HS-27A (cell line): ENCODE results near the gene NCSTN.
"Not testable (repeated sequence)": the region's sequence is repeated elsewhere in the genome, so short reads cannot be mapped to it uniquely, and the experiment has no call there.

Source experiments
- DNase-seq: peaks from one replicate; pipeline ENCODE4 v3.0.0-alpha.2; 2012; ENCODE audit warnings: low read depth, missing footprints

The NCSTN gene

GRCh38 chr1:160371756-160372155 is 28.6 kb downstream of the NCSTN start:
- no peak for DNase-seq

DNA sequence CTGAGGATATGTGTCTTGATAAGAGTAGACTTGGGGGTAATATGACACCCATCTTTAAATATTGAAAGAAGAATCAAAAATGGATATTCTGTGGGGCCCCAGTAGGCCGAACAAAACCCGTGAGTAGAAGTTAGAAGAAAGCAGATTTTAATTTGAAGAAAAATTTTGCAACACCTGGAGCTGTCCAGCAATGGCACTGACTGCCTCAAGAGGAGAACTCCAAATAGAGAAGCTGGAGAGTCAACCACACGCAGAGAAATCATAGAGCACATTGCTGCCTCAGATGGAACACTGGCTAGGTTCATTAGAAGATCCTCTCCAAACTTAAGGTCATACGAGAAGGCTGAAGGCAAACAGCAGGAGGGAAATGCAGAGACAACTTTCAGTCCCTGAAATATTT is 30.5 kb downstream of the NCSTN start:
- no peak for DNase-seq

GRCh38 chr1:160374306-160375110 is 31.3 kb downstream of the NCSTN start:
- DNase-seq, result no peak

- no peak for DNase-seq
Observed at GRCh38 chr1:160375788-160376524, 32.8 kb downstream of the NCSTN start.

- DNase-seq, result peak; percentile 15
Observed at GRCh38 chr1:160376525-160377131, 33.4 kb downstream of the NCSTN start.

GRCh38 chr1:160377585-160378206 is 34.5 kb downstream of the NCSTN start:
- DNase-seq, result no peak

GRCh38 chr1:160384812-160385211 is 41.6 kb downstream of the NCSTN start:
- DNase-seq, result not testable (repeated sequence)

DNA sequence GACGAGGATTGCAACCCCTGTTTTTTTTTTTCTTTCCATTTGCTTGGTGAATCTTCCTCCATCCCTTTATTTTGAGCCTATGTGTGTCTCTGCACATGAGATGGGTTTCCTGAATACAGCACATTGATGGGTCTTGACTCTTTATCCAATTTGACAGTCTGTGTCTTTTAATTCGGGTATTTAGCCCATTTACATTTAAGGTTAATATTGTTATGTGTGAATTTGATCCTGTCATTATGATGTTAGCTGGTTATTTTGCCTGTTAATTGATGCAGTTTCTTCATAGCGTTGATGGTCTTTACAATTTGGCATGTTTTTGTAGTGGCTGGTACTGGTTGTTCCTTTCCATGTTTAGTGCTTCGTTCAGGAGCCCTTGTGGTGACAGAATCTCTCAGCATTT is 45.2 kb downstream of the NCSTN start:
- not testable (repeated sequence) for DNase-seq

GRCh38 chr1:160394673-160395072 is 51.5 kb downstream of the NCSTN start:
- no peak for DNase-seq

- DNase-seq, result no peak
Observed at GRCh38 chr1:160397651-160398050, 54.5 kb downstream of the NCSTN start.

GRCh38 chr1:160398823-160399222 is 55.6 kb downstream of the NCSTN start:
- no peak for DNase-seq

DNA sequence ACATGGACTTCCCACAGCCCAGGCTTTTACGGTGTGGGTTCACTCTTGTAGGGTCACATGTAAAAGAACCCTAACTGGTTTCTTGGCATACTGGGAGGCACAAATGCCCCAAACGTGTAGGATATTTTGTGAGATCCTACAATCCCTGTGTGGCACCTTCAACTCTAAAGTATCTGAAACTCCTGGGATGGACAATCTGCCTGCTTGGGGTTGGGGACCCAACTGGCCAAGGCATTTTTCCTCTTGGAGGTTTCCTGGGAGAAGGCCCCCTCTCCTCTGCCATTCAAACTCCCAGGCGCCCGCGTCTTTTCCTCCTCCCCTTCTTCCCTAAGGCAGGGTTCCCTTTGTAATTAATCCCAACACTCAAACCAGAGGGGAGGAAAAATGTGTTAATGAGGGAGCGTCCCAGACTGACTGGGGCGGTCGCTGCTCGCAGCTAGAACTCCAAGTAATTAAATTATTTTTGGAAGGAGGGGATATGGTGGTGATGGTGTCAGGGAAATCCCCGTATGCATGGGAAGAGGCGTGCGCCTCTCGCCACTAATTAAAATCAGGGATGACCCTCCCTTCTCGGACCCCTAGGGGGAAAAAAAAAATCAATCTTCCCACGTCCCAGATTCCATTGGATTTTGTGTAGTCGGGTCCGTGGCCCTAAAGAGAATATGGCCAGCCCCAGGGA is 56.5 kb downstream of the NCSTN start:
- no peak for DNase-seq

GRCh38 chr1:160400223-160400645 is 57.1 kb downstream of the NCSTN start, which contains the start of gene VANGL2:
Gene VANGL2, plus strand, starts transcription at chr1:160400564. Its CDS starts 15,274 bp downstream, at chr1:160415838.
- DNase-seq, result no peak

DNA sequence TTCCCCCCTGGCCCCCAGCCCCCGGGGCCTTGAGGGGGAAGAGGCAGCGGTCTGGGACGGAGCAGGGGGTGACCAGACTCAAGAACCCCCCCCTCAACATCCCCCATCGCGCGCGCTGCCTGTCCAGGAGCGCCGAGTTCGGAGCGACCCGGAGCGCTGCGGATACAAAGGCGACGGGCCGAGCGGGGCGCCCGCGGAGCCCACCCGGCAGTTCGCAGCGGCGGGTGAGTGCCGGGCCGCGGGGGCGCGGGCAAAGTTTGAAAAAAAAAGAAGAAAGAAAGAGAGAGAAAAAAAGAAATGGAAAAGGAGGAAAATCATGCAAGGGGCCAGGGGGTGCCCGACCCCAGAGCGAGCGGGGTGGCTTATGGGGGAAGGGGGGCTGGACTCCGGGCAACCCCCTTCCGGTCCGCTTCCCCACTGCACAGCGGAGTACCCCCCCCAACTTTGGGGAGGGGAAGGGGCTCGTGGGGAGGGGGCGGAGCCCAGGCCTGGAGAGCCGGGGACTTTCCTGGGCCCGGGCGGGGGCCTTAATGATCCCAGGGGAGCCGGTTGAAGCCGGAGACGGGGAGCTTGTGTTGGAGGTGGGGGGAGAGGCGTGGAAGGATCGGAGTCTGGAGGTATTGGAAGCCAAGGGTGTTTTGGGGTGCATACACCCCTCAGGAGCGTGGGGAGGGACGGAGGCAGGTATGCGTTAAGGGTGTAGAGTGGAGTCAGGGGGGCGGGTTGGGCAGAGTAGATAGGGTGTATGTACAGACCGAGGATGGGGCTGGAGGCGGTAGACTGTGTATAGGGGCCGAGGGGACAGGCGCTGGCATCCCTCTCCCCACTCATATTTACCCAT is 57.7 kb downstream of the NCSTN start:
- DNase-seq, result no peak

GRCh38 chr1:160401487-160401805 is 58.3 kb downstream of the NCSTN start:
- no peak for DNase-seq

DNA sequence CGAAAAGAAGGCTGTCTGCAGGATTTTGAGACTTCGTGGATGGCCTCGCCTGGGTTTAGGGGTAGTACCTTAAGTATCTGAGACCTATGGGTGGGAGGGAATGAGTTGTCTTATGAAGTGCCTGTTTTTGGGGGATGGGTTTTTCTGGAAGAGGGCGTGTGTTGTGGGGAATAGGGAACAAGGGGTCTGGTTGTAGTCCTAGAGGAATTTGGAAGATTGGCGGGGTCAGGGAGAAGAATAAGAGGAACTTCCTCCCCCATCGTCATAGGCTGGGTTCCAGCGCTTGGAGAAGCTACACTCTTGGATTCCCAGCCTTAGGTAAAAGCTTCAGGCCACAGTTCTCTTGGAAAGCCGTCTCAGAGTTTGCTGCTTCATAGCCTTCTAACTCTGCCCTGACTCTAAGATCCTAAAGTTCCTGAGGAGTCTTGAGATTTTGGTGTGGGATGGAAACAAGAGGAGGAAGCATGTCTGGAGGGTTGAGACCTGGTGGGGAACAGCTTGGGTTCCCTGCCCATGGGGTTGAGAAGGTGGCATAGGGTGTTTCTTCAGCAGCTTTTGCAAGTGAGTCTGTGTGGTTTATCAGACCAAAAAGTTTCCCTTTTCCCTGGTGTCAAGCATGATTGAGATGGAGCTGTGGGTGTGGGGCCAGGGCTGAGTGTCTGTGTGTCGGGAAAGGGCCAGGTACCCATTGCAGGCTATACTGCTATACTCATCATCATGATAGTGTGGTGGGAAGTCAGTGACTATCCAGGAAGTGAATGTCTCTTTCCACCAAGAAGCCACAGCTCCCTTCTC is 59.0 kb downstream of the NCSTN start:
- no peak for DNase-seq

GRCh38 chr1:160403244-160403643 is 60.1 kb downstream of the NCSTN start:
- no peak for DNase-seq

DNA sequence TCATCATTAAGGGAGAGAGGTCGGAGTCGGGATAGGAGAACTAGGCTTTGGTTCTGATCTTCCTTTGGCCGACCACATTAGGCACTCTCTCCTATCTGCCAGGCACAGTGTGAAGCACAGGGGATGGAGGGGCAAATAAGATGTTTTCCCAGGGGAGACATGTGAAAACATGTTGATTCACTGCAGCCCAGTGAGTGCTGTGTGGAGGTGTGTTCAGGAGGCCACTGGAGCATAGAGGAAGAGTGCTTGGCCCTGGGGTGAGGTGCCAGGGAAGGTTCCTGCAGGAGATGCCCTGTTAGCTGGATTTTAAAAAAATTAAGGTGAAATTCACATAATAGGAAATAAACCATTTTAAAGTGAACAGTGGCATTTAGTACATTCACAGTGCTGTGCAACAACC is 60.9 kb downstream of the NCSTN start:
- no peak for DNase-seq

DNA sequence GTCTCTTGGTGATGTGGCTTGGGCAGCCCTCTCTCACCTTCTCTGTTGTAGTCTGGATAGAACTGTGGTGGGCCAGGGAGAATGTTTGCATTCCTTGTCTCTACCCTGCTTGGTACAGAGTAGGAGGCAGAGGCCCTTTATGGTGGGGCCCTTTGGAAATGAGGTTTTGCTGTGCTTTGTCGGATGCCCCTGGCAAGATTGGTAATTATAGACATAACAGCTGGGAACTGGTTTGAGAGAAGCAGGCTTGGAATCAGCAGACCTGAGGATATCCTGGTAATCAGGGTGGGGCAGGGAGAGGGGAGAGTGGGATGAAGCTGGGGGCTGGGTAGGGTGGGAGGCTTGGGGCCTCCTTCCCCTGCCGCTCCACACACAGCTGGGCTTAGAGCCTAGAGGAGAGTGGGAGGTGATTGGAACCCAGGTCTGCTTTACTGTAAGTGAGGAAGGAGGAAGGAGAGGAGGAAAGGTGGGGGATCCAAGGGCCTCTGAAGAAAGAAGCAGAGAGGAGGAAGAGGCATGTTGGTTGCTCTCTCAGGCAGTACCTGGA is 62.2 kb downstream of the NCSTN start:
- DNase-seq, result no peak
